ENCODE results near the gene YPEL3. TPM values are rescaled to one million over a fixed set of nuclear protein-coding genes. Genes with fewer than 3 reads are reported as not detected.
"Not testable (repeated sequence)": the region's sequence is repeated elsewhere in the genome, so short reads cannot be mapped to it uniquely, and the experiment has no call there.

The YPEL3 gene
- total and polyA plus RNA-seq, 4 experiments from 2014 or later: 172 to 331 (median 265) TPM

DNA sequence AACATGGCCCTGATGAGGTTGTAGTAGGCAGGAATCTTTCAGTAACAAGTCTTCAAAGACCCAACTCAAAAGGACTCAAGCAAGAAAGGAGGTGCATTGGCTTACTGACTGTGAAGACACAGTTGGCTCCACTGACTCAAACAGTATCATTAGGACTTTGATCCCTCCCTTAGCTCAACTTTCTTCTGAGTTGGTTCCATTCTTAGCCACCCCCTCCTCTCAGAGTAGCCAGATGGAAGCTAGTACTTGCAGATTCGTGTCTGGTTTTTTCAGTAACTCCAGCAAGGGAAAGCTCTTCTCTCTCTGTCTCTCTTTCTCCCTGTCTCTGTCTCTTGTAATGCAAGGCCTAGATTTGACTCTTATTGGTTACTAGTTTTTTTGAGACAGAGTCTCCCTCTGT, 32.0 kb upstream of the YPEL3 start:
- no peaks in the 10 kb centered on the region for H3K27me3 Mint-ChIP-seq
- H3K36me3 ChIP-seq (ENCODE audit: insufficient read depth, low read length): no peaks in the 10 kb centered on the region
- no peak overlapping the region for H3K27ac Mint-ChIP-seq
- H3K36me3 Mint-ChIP-seq: peaks cover 0 to 2% of the 10 kb centered on the region in 2 donors
- ChIA-PET CTCF (ENCODE audit: partially characterized antibody) (no interaction called here), POLR2A (ENCODE audit: partially characterized antibody) (interaction anchor here (2.6 kb wide), 1 partner anchor 55 kb away, joined by 8 read pairs; the partner anchor contains the start of gene CORO1A)
- no peaks in the 10 kb centered on the region for H3K27me3 ChIP-seq (ENCODE audit: insufficient read depth, low read length)
- H3K4me1 ChIP-seq (ENCODE audit: insufficient read depth, low read length): peaks cover 5% of the 10 kb centered on the region
- H3K9me3 ChIP-seq (ENCODE audit: control insufficient read depth in 1 of 2, low read length in 2 of 2): no peaks in the 10 kb centered on the region
- no peak for DNase-seq
- H3K9me3 Mint-ChIP-seq: peaks cover 0 to 9% (median 3%) of the 10 kb centered on the region in 8 donors
- intact Hi-C loops (cut with micrococcal nuclease): loop anchor here (10.0 kb wide), 1 partner anchor 277 kb away; the partner anchor contains the start of gene ZNF771
- peaks cover 0 to 14% (median 4%) of the 10 kb centered on the region in 4 donors for H3K4me1 Mint-ChIP-seq
- H3K4me3 Mint-ChIP-seq: no peak overlapping the region
- H3K4me3 ChIP-seq (ENCODE audit: low read length in 2 of 2): no peak overlapping the region
- H3K27ac ChIP-seq (ENCODE audit: low read depth, low read length): no peak overlapping the region

DNA sequence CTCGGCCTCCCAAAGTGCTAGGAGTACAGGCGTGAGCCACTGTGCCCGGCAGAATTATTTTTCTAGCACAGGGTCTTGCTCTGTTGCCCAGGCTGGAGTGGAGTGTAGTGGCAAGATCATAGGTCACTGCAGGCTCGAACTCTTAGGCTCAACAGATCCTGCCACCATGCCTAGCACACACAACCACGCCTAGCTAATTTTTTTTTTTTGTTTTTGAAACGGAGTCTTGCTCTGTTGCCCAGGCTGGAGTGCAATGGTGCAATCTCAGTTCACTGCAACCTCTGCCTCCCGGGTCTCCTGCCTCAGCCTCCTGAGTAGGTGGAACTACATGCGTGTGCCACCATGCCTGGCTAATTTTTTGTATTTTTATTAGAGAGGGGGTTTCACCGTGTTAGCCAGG, 29.7 kb upstream of the YPEL3 start:
- H3K4me1 ChIP-seq (ENCODE audit: insufficient read depth, low read length): peaks cover 21% of the 10 kb centered on the region
- H3K36me3 ChIP-seq (ENCODE audit: insufficient read depth, low read length); H3K27me3 Mint-ChIP-seq; H3K27me3 ChIP-seq (ENCODE audit: insufficient read depth, low read length); H3K36me3 Mint-ChIP-seq; H3K27ac ChIP-seq (ENCODE audit: low read depth, low read length); H3K4me3 Mint-ChIP-seq; H3K4me3 ChIP-seq (ENCODE audit: low read length in 2 of 2); H3K9me3 ChIP-seq (ENCODE audit: control insufficient read depth in 1 of 2, low read length in 2 of 2); H3K27ac Mint-ChIP-seq; H3K9me3 Mint-ChIP-seq; DNase-seq: not testable (repeated sequence)
- ChIA-PET CTCF (ENCODE audit: partially characterized antibody) (interaction anchor here (1.2 kb wide), 1 partner anchor 13 kb away, joined by 4 read pairs; no protein-coding TSS in a partner anchor), POLR2A (ENCODE audit: partially characterized antibody) (interaction anchor here (0.6 to 1.2 kb wide), 2 partner anchors 59 to 399 kb away, joined by 3 to 6 read pairs; no protein-coding TSS in a partner anchor)
- intact Hi-C loops (cut with micrococcal nuclease): loop anchor here (10.0 kb wide), 1 partner anchor 279 kb away; the partner anchor contains the start of gene ZNF771
- peaks cover 9 to 26% (median 13%) of the 10 kb centered on the region in 4 donors for H3K4me1 Mint-ChIP-seq

DNA sequence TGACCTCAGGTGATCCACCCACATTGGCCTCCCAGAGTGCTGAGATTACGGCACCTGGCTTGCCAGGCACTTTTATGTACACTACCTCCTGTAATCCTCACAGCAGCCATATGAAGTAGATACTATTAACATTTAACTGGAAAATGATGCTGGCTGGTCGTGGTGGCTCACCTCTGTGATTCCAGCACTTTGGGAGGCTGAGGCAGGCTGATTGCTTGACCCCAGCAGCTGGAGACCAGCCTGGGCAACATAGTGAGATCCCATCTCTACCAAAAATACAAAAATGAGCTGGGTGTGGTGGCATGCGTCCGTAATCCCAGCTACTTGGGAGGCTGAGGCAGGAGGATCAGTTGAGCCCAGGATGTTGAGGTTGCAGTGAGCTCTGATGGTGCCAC, 29.0 kb upstream of the YPEL3 start:
- Histone ChIP-seq H3K4me3 (ENCODE audit: low read length in 2 of 2) (no peak overlapping the region), H3K4me1 (ENCODE audit: insufficient read depth, low read length) (peaks cover 25% of the 10 kb centered on the region), H3K9me3 (ENCODE audit: control insufficient read depth in 1 of 2, low read length in 2 of 2) (no peaks in the 10 kb centered on the region), H3K36me3 (ENCODE audit: insufficient read depth, low read length) (no peaks in the 10 kb centered on the region), H3K27ac (ENCODE audit: low read depth, low read length) (no peak overlapping the region), H3K27me3 (ENCODE audit: insufficient read depth, low read length) (no peaks in the 10 kb centered on the region)
- no peaks in the 10 kb centered on the region for H3K9me3 Mint-ChIP-seq
- peaks cover 0 to 9% of the 10 kb centered on the region in 2 donors for H3K36me3 Mint-ChIP-seq
- ChIA-PET POLR2A (ENCODE audit: partially characterized antibody) (interaction anchor here (1.2 kb wide), 1 partner anchor 60 kb away, joined by 6 read pairs; no protein-coding TSS in a partner anchor), CTCF (ENCODE audit: partially characterized antibody) (interaction anchor here (1.8 kb wide), 1 partner anchor 12 kb away, joined by 5 read pairs; the partner anchor contains the start of gene GDPD3)
- H3K4me1 Mint-ChIP-seq: peaks cover 8 to 31% (median 16%) of the 10 kb centered on the region in 4 donors
- no peak overlapping the region for H3K27ac Mint-ChIP-seq
- no peak for DNase-seq
- intact Hi-C loops (cut with micrococcal nuclease): loop anchor here (5.0 to 10.0 kb wide), 2 partner anchors 38 to 280 kb away; partner anchors contain the start of gene ZNF771
- no peaks in the 10 kb centered on the region for H3K27me3 Mint-ChIP-seq
- H3K4me3 Mint-ChIP-seq: no peak overlapping the region

DNA sequence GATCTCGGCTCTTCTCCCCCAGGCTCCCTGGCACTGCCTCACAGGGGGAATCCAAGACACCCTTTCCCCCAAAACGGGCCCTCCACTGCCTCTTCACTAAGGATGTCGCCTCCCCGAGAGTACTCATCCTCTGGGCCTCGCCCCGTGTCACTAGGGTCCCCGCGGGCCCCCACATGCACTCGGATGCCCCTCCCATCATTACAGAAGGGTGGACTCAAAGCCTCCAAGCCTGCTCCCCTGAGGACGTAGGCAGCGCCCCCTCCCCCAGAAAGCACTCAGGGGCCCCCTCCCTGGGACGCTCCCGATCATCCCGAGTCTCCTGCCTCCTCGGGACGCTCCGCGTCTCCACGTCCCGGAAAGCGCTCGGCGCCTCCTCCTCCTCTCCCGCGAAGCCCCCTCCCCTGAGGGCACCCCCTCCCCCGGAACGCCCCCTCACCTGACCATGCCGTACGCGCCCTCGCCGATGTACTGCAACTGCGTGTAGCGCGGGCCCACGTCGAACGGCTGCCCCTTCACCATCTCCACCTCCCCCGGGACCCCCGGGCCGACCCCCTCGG, 26.7 kb upstream of the YPEL3 start:
- Histone ChIP-seq H3K4me3 (ENCODE audit: low read length in 2 of 2) (peak overlapping the region; percentile 52 to 82), H3K9me3 (ENCODE audit: control insufficient read depth in 1 of 2, low read length in 2 of 2) (no peaks in the 10 kb centered on the region), H3K36me3 (ENCODE audit: insufficient read depth, low read length) (peaks cover 4% of the 10 kb centered on the region), H3K27ac (ENCODE audit: low read depth, low read length) (peak overlapping the region; percentile 70), H3K4me1 (ENCODE audit: insufficient read depth, low read length) (peaks cover 25% of the 10 kb centered on the region), H3K27me3 (ENCODE audit: insufficient read depth, low read length) (no peaks in the 10 kb centered on the region)
- H3K4me1 Mint-ChIP-seq: peaks cover 8 to 38% (median 20%) of the 10 kb centered on the region in 4 donors
- intact Hi-C loops (cut with micrococcal nuclease): loop anchor here (1.0 to 10.0 kb wide), 4 partner anchors 26 to 282 kb away; partner anchors contain the start of genes ALDOA, YPEL3 and ZNF771
- CTCF ChIA-PET (ENCODE audit: partially characterized antibody): interaction anchor here (1.0 to 1.5 kb wide), 2 partner anchors 31 to 63 kb away, joined by 3 read pairs; partner anchors contain the start of gene TBX6
- peak in 1 of 5 donors; percentile 54 for DNase-seq
- peak overlapping the region; percentile 81 to 93 (median 88) for H3K27ac Mint-ChIP-seq
- H3K9me3 Mint-ChIP-seq: no peaks in the 10 kb centered on the region
- no peaks in the 10 kb centered on the region for H3K27me3 Mint-ChIP-seq
- H3K4me3 Mint-ChIP-seq: peak overlapping the region; percentile 86 to 92 (median 90)
- POLR2A ChIA-PET (ENCODE audit: partially characterized antibody): interaction anchor here (1.0 to 2.4 kb wide), 7 partner anchors 8 to 295 kb away, joined by 3 to 38 read pairs (median 12); partner anchors contain the start of genes ALDOA, CORO1A, GDPD3 and TBX6
- H3K36me3 Mint-ChIP-seq: peaks cover 8 to 20% of the 10 kb centered on the region in 2 donors

DNA sequence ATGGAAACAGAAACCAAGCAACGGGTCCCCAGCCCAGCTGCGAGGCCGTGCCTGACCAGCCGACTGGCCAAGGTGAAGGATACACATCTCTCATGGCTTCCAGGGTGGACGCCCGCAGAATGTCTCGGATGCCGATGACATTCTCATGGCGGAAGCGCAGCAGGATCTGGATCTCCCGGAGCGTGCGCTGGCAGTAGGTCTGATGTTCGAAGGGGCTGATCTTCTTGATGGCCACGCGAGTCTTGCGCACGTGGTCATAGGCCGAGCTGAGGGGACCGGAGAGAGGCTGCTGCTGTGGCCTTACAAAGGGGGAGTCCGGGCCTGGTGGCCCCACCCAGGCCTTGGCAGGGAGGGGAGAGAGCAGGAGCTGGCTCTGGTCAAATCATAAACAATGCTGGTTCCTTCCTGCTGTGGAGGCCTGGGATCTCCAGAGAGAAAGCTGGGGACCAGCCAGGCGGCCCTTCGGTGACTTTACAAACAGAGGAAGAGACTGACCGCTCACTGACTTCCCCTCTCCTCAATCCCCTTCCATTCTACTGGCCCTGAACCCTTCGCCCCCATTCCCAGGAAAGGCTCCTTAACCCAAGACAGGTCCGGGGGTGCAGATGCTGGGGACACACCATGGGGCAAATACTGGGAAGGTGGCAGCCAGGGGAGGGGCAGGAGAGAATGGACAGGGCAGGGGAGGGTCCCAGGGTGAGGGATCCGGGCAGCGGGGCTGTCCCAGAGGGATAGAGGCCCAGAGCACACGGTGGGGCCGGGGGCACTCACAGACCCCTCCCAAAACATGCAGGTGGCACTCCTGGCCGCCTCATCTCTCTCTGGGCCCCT, 25.9 kb upstream of the YPEL3 start:
- H3K4me3 ChIP-seq (ENCODE audit: low read length in 2 of 2): peak overlapping the region; percentile 52 to 82
- H3K27ac Mint-ChIP-seq: peak overlapping the region; percentile 75 to 93 (median 91)
- no peaks in the 10 kb centered on the region for H3K9me3 ChIP-seq (ENCODE audit: control insufficient read depth in 1 of 2, low read length in 2 of 2)
- no peaks in the 10 kb centered on the region for H3K9me3 Mint-ChIP-seq
- ChIA-PET POLR2A (ENCODE audit: partially characterized antibody) (interaction anchor here (1.4 to 2.4 kb wide), 5 partner anchors 10 to 64 kb away, joined by 3 to 21 read pairs (median 5); partner anchors contain the start of genes CORO1A and YPEL3), CTCF (ENCODE audit: partially characterized antibody) (interaction anchor here (1.0 kb wide), 1 partner anchor 64 kb away, joined by 3 read pairs; no protein-coding TSS in a partner anchor)
- H3K27me3 ChIP-seq (ENCODE audit: insufficient read depth, low read length): no peaks in the 10 kb centered on the region
- no peak for DNase-seq
- H3K27ac ChIP-seq (ENCODE audit: low read depth, low read length): peak overlapping the region; percentile 70
- no peaks in the 10 kb centered on the region for H3K27me3 Mint-ChIP-seq
- peak overlapping the region; percentile 86 to 92 (median 90) for H3K4me3 Mint-ChIP-seq
- H3K36me3 ChIP-seq (ENCODE audit: insufficient read depth, low read length): peaks cover 11% of the 10 kb centered on the region
- H3K4me1 ChIP-seq (ENCODE audit: insufficient read depth, low read length): peaks cover 25% of the 10 kb centered on the region
- intact Hi-C loops (cut with micrococcal nuclease): loop anchor here (2.0 to 10.0 kb wide), 3 partner anchors 25 to 283 kb away; partner anchors contain the start of genes YPEL3 and ZNF771
- H3K36me3 Mint-ChIP-seq: peaks cover 8 to 22% of the 10 kb centered on the region in 2 donors
- peaks cover 8 to 38% (median 20%) of the 10 kb centered on the region in 4 donors for H3K4me1 Mint-ChIP-seq

DNA sequence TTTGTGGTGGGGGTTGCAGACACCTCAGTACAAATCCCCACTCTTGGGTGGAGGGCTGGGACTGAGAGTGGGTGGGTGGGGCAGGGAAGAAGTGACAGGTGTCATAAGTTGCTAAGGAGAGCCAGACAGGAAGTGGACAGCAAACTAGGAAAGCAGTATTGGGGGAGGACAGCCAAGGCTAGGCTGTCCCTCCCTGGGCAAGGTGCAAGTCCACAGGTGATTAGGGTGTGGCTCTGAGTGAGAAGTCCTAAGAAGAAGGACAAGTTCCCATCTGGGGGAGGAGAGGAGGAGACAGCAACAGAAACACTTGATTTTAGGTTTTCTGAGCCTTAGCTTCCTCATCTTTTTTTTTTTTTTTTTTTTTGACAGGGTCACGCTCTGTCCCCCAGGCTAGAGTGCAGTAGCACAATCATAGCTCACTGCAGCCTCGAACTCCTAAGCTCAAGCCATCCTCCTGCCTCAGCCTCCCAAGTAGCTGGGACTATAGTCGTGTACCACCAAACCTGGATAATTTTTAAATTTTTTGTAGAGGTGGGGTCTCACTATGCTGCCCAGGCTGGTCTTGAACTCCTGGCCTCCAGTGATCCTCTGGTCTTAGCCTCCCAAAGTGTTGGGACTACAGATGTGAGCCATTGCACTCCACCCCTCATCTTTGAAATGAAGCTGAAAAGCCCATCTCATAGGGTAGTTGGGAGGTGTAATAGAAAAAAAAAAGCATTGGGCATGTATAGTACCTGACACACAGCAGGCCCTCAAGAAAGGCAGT, 24.5 kb upstream of the YPEL3 start:
- Histone ChIP-seq H3K4me3 (ENCODE audit: low read length in 2 of 2) (no peak overlapping the region), H3K4me1 (ENCODE audit: insufficient read depth, low read length) (peaks cover 26% of the 10 kb centered on the region), H3K9me3 (ENCODE audit: control insufficient read depth in 1 of 2, low read length in 2 of 2) (no peaks in the 10 kb centered on the region), H3K36me3 (ENCODE audit: insufficient read depth, low read length) (peaks cover 18% of the 10 kb centered on the region), H3K27me3 (ENCODE audit: insufficient read depth, low read length) (no peaks in the 10 kb centered on the region), H3K27ac (ENCODE audit: low read depth, low read length) (no peak overlapping the region)
- H3K27ac Mint-ChIP-seq: peak overlapping the region in 4 of 7 donors; percentile 15 to 88 (median 64)
- no peak for DNase-seq
- H3K4me3 Mint-ChIP-seq: peak overlapping the region in 6 of 8 donors; percentile 15 to 75 (median 46)
- ChIA-PET POLR2A (ENCODE audit: partially characterized antibody) (interaction anchor here (0.6 to 2.4 kb wide), 7 partner anchors 9 to 524 kb away, joined by 3 to 21 read pairs (median 4); partner anchors contain the start of genes CORO1A and YPEL3), CTCF (ENCODE audit: partially characterized antibody) (interaction anchor here (0.7 to 1.9 kb wide), 3 partner anchors 23 to 65 kb away, joined by 3 to 8 read pairs (median 4); partner anchors contain the start of gene TBX6)
- H3K4me1 Mint-ChIP-seq: peaks cover 8 to 39% (median 21%) of the 10 kb centered on the region in 4 donors
- peaks cover 8 to 24% of the 10 kb centered on the region in 2 donors for H3K36me3 Mint-ChIP-seq
- H3K9me3 Mint-ChIP-seq: no peaks in the 10 kb centered on the region
- no peaks in the 10 kb centered on the region for H3K27me3 Mint-ChIP-seq
- intact Hi-C loops (cut with micrococcal nuclease): loop anchor here (5.0 to 10.0 kb wide), 2 partner anchors 33 to 284 kb away; partner anchors contain the start of gene ZNF771

Data from CD4-positive, alpha-beta memory T cell (primary cell).